ENCODE data around the gene PLIN3.
"Not testable (repeated sequence)": the region's sequence is repeated elsewhere in the genome, so short reads cannot be mapped to it uniquely, and the experiment has no call there.

Gene PLIN3

GRCh38 chr19:4906963-4907362, 39.5 kb upstream of the PLIN3 start:
- Histone ChIP-seq H3K36me3 (ENCODE audit: insufficient read depth, insufficient read length, low read length) (peaks cover 16% of the 10 kb centered on the region), H3K9me3 (ENCODE audit: insufficient read depth, low read length) (no peaks in the 10 kb centered on the region), H3K4me3 (ENCODE audit: insufficient read length, low read depth) (no peak overlapping the region), H3K9ac (ENCODE audit: insufficient read length, low read depth) (no peak overlapping the region), H3K4me1 (ENCODE audit: insufficient read depth, insufficient read length) (peaks cover 12% of the 10 kb centered on the region), H3K27me3 (ENCODE audit: insufficient read depth, insufficient read length) (no peaks in the 10 kb centered on the region)
- no peak for TF ChIP-seq ZNF274 (IDR thresholded peaks at IDR 0.05; ENCODE audit: low read depth, low read length)
- TF ChIP-seq YY1 (IDR thresholded peaks at IDR 0.05; ENCODE audit: insufficient read depth, insufficient read length): no peak
- no peak for TF ChIP-seq SUZ12 (IDR thresholded peaks at IDR 0.05; ENCODE audit: extremely low read depth, insufficient read depth, insufficient read length)
- DNase-seq (ENCODE audit: low read depth, low spot score): no peak

- no peak for DNase-seq (ENCODE audit: low read depth, low spot score)
- H3K9me3 ChIP-seq (ENCODE audit: insufficient read depth, low read length): no peaks in the 10 kb centered on the region
- H3K4me1 ChIP-seq (ENCODE audit: insufficient read depth, insufficient read length): peaks cover 4% of the 10 kb centered on the region
- H3K4me3 ChIP-seq (ENCODE audit: insufficient read length, low read depth): no peak overlapping the region
- TF ChIP-seq ZNF274 (IDR thresholded peaks at IDR 0.05; ENCODE audit: low read depth, low read length) (no peak), SUZ12 (IDR thresholded peaks at IDR 0.05; ENCODE audit: extremely low read depth, insufficient read depth, insufficient read length) (no peak), YY1 (IDR thresholded peaks at IDR 0.05; ENCODE audit: insufficient read depth, insufficient read length) (no peak)
- H3K36me3 ChIP-seq (ENCODE audit: insufficient read depth, insufficient read length, low read length): no peaks in the 10 kb centered on the region
- no peaks in the 10 kb centered on the region for H3K27me3 ChIP-seq (ENCODE audit: insufficient read depth, insufficient read length)
- no peak overlapping the region for H3K9ac ChIP-seq (ENCODE audit: insufficient read length, low read depth)
Measured at GRCh38 chr19:4904481-4904880, 37.0 kb upstream of the PLIN3 start.

GRCh38 chr19:4902796-4903195, 35.3 kb upstream of the PLIN3 start, which contains the start of gene ARRDC5:
TSS of gene ARRDC5 (minus strand) at chr19:4902896. CDS start at chr19:4902825, 71 bp downstream.
- no peaks in the 10 kb centered on the region for H3K4me1 ChIP-seq (ENCODE audit: insufficient read depth, insufficient read length)
- no peak within 1 kb of the TSS for H3K4me3 ChIP-seq (ENCODE audit: insufficient read length, low read depth)
- no peaks in the 10 kb centered on the region for H3K36me3 ChIP-seq (ENCODE audit: insufficient read depth, insufficient read length, low read length)
- H3K27me3 ChIP-seq (ENCODE audit: insufficient read depth, insufficient read length): peaks cover 2% of the 10 kb centered on the region
- no peak for TF ChIP-seq SUZ12 (IDR thresholded peaks at IDR 0.05; ENCODE audit: extremely low read depth, insufficient read depth, insufficient read length)
- DNase-seq (ENCODE audit: low read depth, low spot score): no peak
- no peaks in the 10 kb centered on the region for H3K9me3 ChIP-seq (ENCODE audit: insufficient read depth, low read length)
- H3K9ac ChIP-seq (ENCODE audit: insufficient read length, low read depth): no peak within 1 kb of the TSS

DNA sequence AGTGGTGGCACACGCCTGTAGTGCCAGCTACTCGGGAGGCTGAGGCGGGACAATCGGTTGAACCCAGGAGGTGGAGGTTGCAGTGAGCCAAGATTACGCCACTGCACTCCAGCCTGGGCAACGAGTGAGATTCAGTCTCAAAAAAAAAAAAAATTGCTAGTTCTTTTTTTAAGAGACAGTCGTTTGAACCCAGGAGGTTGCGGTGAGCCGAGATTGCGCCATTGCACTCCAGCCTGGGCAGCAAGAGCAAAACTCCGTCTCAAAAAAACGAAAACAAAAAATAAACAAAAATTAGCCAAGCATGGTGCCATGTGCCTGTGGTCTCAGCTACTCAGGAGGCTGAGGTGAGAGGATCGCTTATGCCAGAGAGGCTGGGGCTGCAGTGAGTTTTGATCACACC, 33.4 kb upstream of the PLIN3 start:
- not testable (repeated sequence) for DNase-seq (ENCODE audit: low read depth, low spot score); H3K4me3 ChIP-seq (ENCODE audit: insufficient read length, low read depth); H3K27me3 ChIP-seq (ENCODE audit: insufficient read depth, insufficient read length); H3K9me3 ChIP-seq (ENCODE audit: insufficient read depth, low read length); H3K4me1 ChIP-seq (ENCODE audit: insufficient read depth, insufficient read length); H3K36me3 ChIP-seq (ENCODE audit: insufficient read depth, insufficient read length, low read length); H3K9ac ChIP-seq (ENCODE audit: insufficient read length, low read depth)

DNA sequence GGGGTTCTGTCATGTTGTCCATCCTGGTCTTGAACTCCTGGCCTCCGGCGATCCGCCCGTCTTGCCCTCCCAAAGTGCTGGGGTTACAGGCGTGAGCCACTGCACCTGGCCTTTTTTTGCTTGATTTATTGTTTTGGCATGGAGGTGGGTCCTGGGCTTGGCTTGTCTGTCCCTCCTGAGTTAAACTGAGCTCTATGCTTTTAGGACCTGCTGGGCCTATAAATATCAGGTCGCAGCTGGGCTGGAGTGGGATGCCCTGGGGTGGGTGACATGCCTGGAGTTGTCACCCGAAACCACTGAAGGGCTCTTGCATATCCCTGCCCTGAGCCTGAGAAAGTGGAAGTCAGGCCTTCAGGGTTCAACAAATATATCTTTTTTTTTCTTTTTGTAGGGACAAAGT, 29.7 kb upstream of the PLIN3 start:
- no peaks in the 10 kb centered on the region for H3K36me3 ChIP-seq (ENCODE audit: insufficient read depth, insufficient read length, low read length)
- H3K4me3 ChIP-seq (ENCODE audit: insufficient read length, low read depth): no peak overlapping the region
- DNase-seq (ENCODE audit: low read depth, low spot score): no peak
- H3K27me3 ChIP-seq (ENCODE audit: insufficient read depth, insufficient read length): peaks cover 11% of the 10 kb centered on the region
- H3K4me1 ChIP-seq (ENCODE audit: insufficient read depth, insufficient read length): peaks cover 10% of the 10 kb centered on the region
- H3K9ac ChIP-seq (ENCODE audit: insufficient read length, low read depth): no peak overlapping the region
- no peaks in the 10 kb centered on the region for H3K9me3 ChIP-seq (ENCODE audit: insufficient read depth, low read length)
- TF ChIP-seq YY1 (IDR thresholded peaks at IDR 0.05; ENCODE audit: insufficient read depth, insufficient read length) (no peak), ZNF274 (IDR thresholded peaks at IDR 0.05; ENCODE audit: low read depth, low read length) (no peak), SUZ12 (IDR thresholded peaks at IDR 0.05; ENCODE audit: extremely low read depth, insufficient read depth, insufficient read length) (no peak)

DNA sequence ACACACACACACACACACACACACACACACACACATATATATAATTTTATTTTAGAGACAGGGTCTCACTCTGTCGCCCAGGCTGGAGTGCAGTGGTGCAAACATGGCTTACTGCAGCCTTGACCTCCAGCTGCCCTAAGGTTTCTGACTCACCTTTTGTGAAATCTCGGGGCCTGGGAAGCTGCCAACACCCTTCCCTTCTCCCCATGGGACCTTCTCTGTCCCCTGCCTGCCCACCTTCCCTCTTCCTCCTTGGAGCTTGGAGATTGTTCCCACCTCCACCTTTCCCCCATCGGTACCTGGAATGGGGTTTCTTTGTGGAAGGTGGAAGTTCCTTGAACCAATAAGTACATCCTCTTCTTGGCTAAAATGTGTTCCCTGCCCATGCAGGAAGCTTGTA, 28.9 kb upstream of the PLIN3 start:
- peaks cover 13% of the 10 kb centered on the region for H3K27me3 ChIP-seq (ENCODE audit: insufficient read depth, insufficient read length)
- no peak for DNase-seq (ENCODE audit: low read depth, low spot score)

GRCh38 chr19:4892962-4893361, 25.5 kb upstream of the PLIN3 start:
- H3K36me3 ChIP-seq (ENCODE audit: insufficient read depth, insufficient read length, low read length); DNase-seq (ENCODE audit: low read depth, low spot score); H3K4me3 ChIP-seq (ENCODE audit: insufficient read length, low read depth); H3K9ac ChIP-seq (ENCODE audit: insufficient read length, low read depth); H3K9me3 ChIP-seq (ENCODE audit: insufficient read depth, low read length): not testable (repeated sequence)
- Histone ChIP-seq H3K27me3 (ENCODE audit: insufficient read depth, insufficient read length) (peaks cover 20% of the 10 kb centered on the region), H3K4me1 (ENCODE audit: insufficient read depth, insufficient read length) (peaks cover 10% of the 10 kb centered on the region)

More for the DNA sequence above, 28.9 kb upstream of the PLIN3 start:
- Histone ChIP-seq H3K4me3 (ENCODE audit: insufficient read length, low read depth) (no peak overlapping the region), H3K36me3 (ENCODE audit: insufficient read depth, insufficient read length, low read length) (no peaks in the 10 kb centered on the region), H3K9me3 (ENCODE audit: insufficient read depth, low read length) (no peaks in the 10 kb centered on the region), H3K9ac (ENCODE audit: insufficient read length, low read depth) (no peak overlapping the region), H3K4me1 (ENCODE audit: insufficient read depth, insufficient read length) (peaks cover 10% of the 10 kb centered on the region)
- no peak for TF ChIP-seq YY1 (IDR thresholded peaks at IDR 0.05; ENCODE audit: insufficient read depth, insufficient read length)

DNA sequence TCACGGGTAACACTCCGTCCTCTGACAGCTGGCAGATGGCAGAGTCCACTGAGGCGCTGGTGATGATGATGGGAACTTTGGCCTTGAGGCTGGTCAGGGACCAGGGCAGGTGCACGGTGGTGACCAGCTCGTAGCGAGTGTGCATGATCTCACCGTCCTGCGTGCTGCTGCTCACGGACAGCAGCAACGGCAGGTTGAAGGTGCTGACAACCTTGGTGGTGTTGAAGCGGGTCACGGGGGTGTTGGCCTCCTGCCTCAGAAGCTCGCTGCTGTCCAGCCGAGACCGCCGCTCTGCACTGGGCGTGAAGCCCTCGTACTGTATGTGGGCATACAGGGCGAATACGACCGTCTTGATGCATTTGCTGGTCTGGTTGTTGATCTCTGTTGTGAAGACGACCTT, 23.6 kb upstream of the PLIN3 start:
- DNase-seq (ENCODE audit: low read depth, low spot score): no peak
- Histone ChIP-seq H3K9me3 (ENCODE audit: insufficient read depth, low read length) (no peaks in the 10 kb centered on the region), H3K4me1 (ENCODE audit: insufficient read depth, insufficient read length) (peaks cover 4% of the 10 kb centered on the region), H3K27me3 (ENCODE audit: insufficient read depth, insufficient read length) (peaks cover 16% of the 10 kb centered on the region), H3K36me3 (ENCODE audit: insufficient read depth, insufficient read length, low read length) (no peaks in the 10 kb centered on the region), H3K4me3 (ENCODE audit: insufficient read length, low read depth) (no peak overlapping the region), H3K9ac (ENCODE audit: insufficient read length, low read depth) (no peak overlapping the region)
- no peak for TF ChIP-seq ZNF274 (IDR thresholded peaks at IDR 0.05; ENCODE audit: low read depth, low read length)
- TF ChIP-seq SUZ12 (IDR thresholded peaks at IDR 0.05; ENCODE audit: extremely low read depth, insufficient read depth, insufficient read length): no peak
- no peak for TF ChIP-seq YY1 (IDR thresholded peaks at IDR 0.05; ENCODE audit: insufficient read depth, insufficient read length)

Measured in NT2/D1 (cell line).